ENCODE results near the gene INTS4.
"Not testable (repeated sequence)": the region's sequence is repeated elsewhere in the genome, so short reads cannot be mapped to it uniquely, and the experiment has no call there.

Gene INTS4

GRCh38 chr11:77994434-77995362 lies at the start of gene INTS4:
INTS4 (minus strand) TSS chr11:77994668; CDS start chr11:77994643, 25 bp downstream.
- H3K4me3 Mint-ChIP-seq: peak within 1 kb of the TSS; percentile 83 to 90
- peak; percentile 98 to 99 for ATAC-seq (replicated peaks)
- H3K36me3 Mint-ChIP-seq: peaks cover 0 to 5% of the 10 kb centered on the region in 2 donors
- no peaks in the 10 kb centered on the region for H3K9me3 Mint-ChIP-seq
- H3K27me3 Mint-ChIP-seq: no peaks in the 10 kb centered on the region
- peak within 1 kb of the TSS; percentile 97 for H3K27ac Mint-ChIP-seq
- DNase-seq: peak; percentile 98
- peaks cover 13 to 35% of the 10 kb centered on the region in 2 donors for H3K4me1 Mint-ChIP-seq

GRCh38 chr11:78041843-78042440 lies 47.5 kb upstream of the INTS4 start:
- Mint-ChIP-seq H3K4me3 (no peak overlapping the region), H3K4me1 (peaks cover 16 to 21% of the 10 kb centered on the region in 2 donors), H3K9me3 (no peaks in the 10 kb centered on the region), H3K27ac (no peak overlapping the region), H3K27me3 (peaks cover 0 to 8% of the 10 kb centered on the region in 2 donors), H3K36me3 (no peaks in the 10 kb centered on the region)
- no peak for DNase-seq
- no peak for ATAC-seq (replicated peaks)

- not testable (repeated sequence) for H3K27me3 Mint-ChIP-seq; H3K36me3 Mint-ChIP-seq; H3K9me3 Mint-ChIP-seq; DNase-seq; H3K27ac Mint-ChIP-seq; H3K4me3 Mint-ChIP-seq; ATAC-seq (replicated peaks)
- peaks cover 14 to 20% of the 10 kb centered on the region in 2 donors for H3K4me1 Mint-ChIP-seq
These were observed 46.9 kb upstream of the INTS4 start for GRCh38 chr11:78041380-78041719.

- no peak overlapping the region for H3K27ac Mint-ChIP-seq
- H3K4me3 Mint-ChIP-seq: no peak overlapping the region
- peaks cover 0 to 8% of the 10 kb centered on the region in 2 donors for H3K27me3 Mint-ChIP-seq
- peaks cover 10 to 15% of the 10 kb centered on the region in 2 donors for H3K4me1 Mint-ChIP-seq
- ATAC-seq (replicated peaks): no peak
- no peaks in the 10 kb centered on the region for H3K36me3 Mint-ChIP-seq
- no peaks in the 10 kb centered on the region for H3K9me3 Mint-ChIP-seq
- no peak for DNase-seq
These were observed 46.4 kb upstream of the INTS4 start for GRCh38 chr11:78040691-78041379.

- Mint-ChIP-seq H3K9me3 (no peaks in the 10 kb centered on the region), H3K27me3 (peaks cover 0 to 8% of the 10 kb centered on the region in 2 donors), H3K4me1 (peaks cover 7 to 11% of the 10 kb centered on the region in 2 donors), H3K36me3 (no peaks in the 10 kb centered on the region), H3K4me3 (peak overlapping the region; percentile 61 to 73), H3K27ac (peak overlapping the region; percentile 93)
- ATAC-seq (replicated peaks): peak; percentile 61 to 70
- no peak for DNase-seq
These were observed 45.6 kb upstream of the INTS4 start for GRCh38 chr11:78039919-78040671.

GRCh38 chr11:78039391-78039918 lies 45.0 kb upstream of the INTS4 start:
- Mint-ChIP-seq H3K27me3 (peaks cover 0 to 6% of the 10 kb centered on the region in 2 donors), H3K36me3 (no peaks in the 10 kb centered on the region), H3K4me1 (peaks cover 9 to 11% of the 10 kb centered on the region in 2 donors), H3K9me3 (no peaks in the 10 kb centered on the region), H3K4me3 (peak overlapping the region in 1 of 2 donors; percentile 61), H3K27ac (peak overlapping the region; percentile 93)
- ATAC-seq (replicated peaks): peak; percentile 25 to 36
- no peak for DNase-seq

GRCh38 chr11:78038697-78039313 lies 44.3 kb upstream of the INTS4 start:
- no peaks in the 10 kb centered on the region for H3K36me3 Mint-ChIP-seq
- no peaks in the 10 kb centered on the region for H3K9me3 Mint-ChIP-seq
- DNase-seq: no peak
- ATAC-seq (replicated peaks): no peak
- no peaks in the 10 kb centered on the region for H3K27me3 Mint-ChIP-seq
- H3K4me3 Mint-ChIP-seq: no peak overlapping the region
- H3K4me1 Mint-ChIP-seq: peaks cover 10 to 11% of the 10 kb centered on the region in 2 donors
- no peak overlapping the region for H3K27ac Mint-ChIP-seq

- ATAC-seq (replicated peaks) (no peak), DNase-seq (no peak)
- H3K27ac Mint-ChIP-seq: no peak overlapping the region
- peaks cover 10 to 11% of the 10 kb centered on the region in 2 donors for H3K4me1 Mint-ChIP-seq
- H3K4me3 Mint-ChIP-seq: no peak overlapping the region
- H3K9me3 Mint-ChIP-seq: no peaks in the 10 kb centered on the region
- H3K36me3 Mint-ChIP-seq: no peaks in the 10 kb centered on the region
- H3K27me3 Mint-ChIP-seq: no peaks in the 10 kb centered on the region
These were observed 43.6 kb upstream of the INTS4 start for GRCh38 chr11:78037825-78038620.

GRCh38 chr11:78037056-78037455 lies 42.6 kb upstream of the INTS4 start:
- Mint-ChIP-seq H3K27me3 (no peaks in the 10 kb centered on the region), H3K9me3 (no peaks in the 10 kb centered on the region), H3K4me1 (peaks cover 10 to 11% of the 10 kb centered on the region in 2 donors), H3K27ac (peak overlapping the region; percentile 5), H3K36me3 (no peaks in the 10 kb centered on the region), H3K4me3 (no peak overlapping the region)
- ATAC-seq (replicated peaks) (no peak), DNase-seq (no peak)

- H3K27ac Mint-ChIP-seq: no peak overlapping the region
- H3K4me1 Mint-ChIP-seq: peaks cover 11 to 12% of the 10 kb centered on the region in 2 donors
These were observed 41.8 kb upstream of the INTS4 start for GRCh38 chr11:78036313-78036712.

GRCh38 chr11:78034623-78035022 lies 40.2 kb upstream of the INTS4 start:
- peaks cover 2 to 5% of the 10 kb centered on the region in 2 donors for H3K4me1 Mint-ChIP-seq
- no peak overlapping the region for H3K4me3 Mint-ChIP-seq
- DNase-seq (no peak), ATAC-seq (replicated peaks) (no peak)
- H3K9me3 Mint-ChIP-seq: no peaks in the 10 kb centered on the region
- no peak overlapping the region for H3K27ac Mint-ChIP-seq
- no peaks in the 10 kb centered on the region for H3K27me3 Mint-ChIP-seq
- no peaks in the 10 kb centered on the region for H3K36me3 Mint-ChIP-seq

More at GRCh38 chr11:78036313-78036712, 41.8 kb upstream of the INTS4 start:
- Mint-ChIP-seq H3K27me3 (no peaks in the 10 kb centered on the region), H3K4me3 (no peak overlapping the region), H3K9me3 (no peaks in the 10 kb centered on the region), H3K36me3 (no peaks in the 10 kb centered on the region)
- ATAC-seq (replicated peaks) (no peak), DNase-seq (no peak)

- Mint-ChIP-seq H3K4me1 (peaks cover 0 to 5% of the 10 kb centered on the region in 2 donors), H3K27me3 (no peaks in the 10 kb centered on the region), H3K9me3 (peaks cover 0 to under 1% of the 10 kb centered on the region in 2 donors), H3K4me3 (no peak overlapping the region), H3K27ac (no peak overlapping the region), H3K36me3 (no peaks in the 10 kb centered on the region)
- no peak for DNase-seq
- ATAC-seq (replicated peaks): no peak
These were observed 38.6 kb upstream of the INTS4 start for GRCh38 chr11:78033040-78033439.

- Mint-ChIP-seq H3K4me1 (peaks cover 0 to 5% of the 10 kb centered on the region in 2 donors), H3K9me3 (peaks cover 4% of the 10 kb centered on the region in 2 donors), H3K4me3 (no peak overlapping the region), H3K27me3 (no peaks in the 10 kb centered on the region), H3K27ac (no peak overlapping the region), H3K36me3 (no peaks in the 10 kb centered on the region)
- no peak for DNase-seq
- ATAC-seq (replicated peaks): no peak
These were observed 37.6 kb upstream of the INTS4 start for GRCh38 chr11:78032090-78032489.

All from stimulated activated naive B cell treated with anti-CD40 and anti-IgM and Interleukin-4, amounts not matched to agents 10 μg/mL and 1 μg/mL and 100 μg/mL, for 72 hours (primary cell).